ENCODE results near the gene MDH1.

The MDH1 gene

GRCh38 chr2:63649829-63650228 lies 61.1 kb downstream of the MDH1 start:
- TF ChIP-seq CTCF (conservative IDR thresholded peaks at IDR 0.05): no peak
- H3K27ac ChIP-seq: no peak overlapping the region

GRCh38 chr2:63650756-63651155 lies 62.0 kb downstream of the MDH1 start:
- TF ChIP-seq CTCF (conservative IDR thresholded peaks at IDR 0.05): no peak
- H3K27ac ChIP-seq: no peak overlapping the region

- no peak overlapping the region for H3K27ac ChIP-seq
- no peak for TF ChIP-seq CTCF (conservative IDR thresholded peaks at IDR 0.05)
Measured at GRCh38 chr2:63651356-63651755, 62.6 kb downstream of the MDH1 start.

GRCh38 chr2:63651861-63652651 lies 63.3 kb downstream of the MDH1 start:
- no peak for TF ChIP-seq CTCF (conservative IDR thresholded peaks at IDR 0.05)
- H3K27ac ChIP-seq: no peak overlapping the region

GRCh38 chr2:63652652-63652985 lies 63.9 kb downstream of the MDH1 start:
- TF ChIP-seq CTCF (conservative IDR thresholded peaks at IDR 0.05): no peak
- H3K27ac ChIP-seq: no peak overlapping the region

GRCh38 chr2:63654959-63655358 lies 66.2 kb downstream of the MDH1 start:
- no peak overlapping the region for H3K27ac ChIP-seq
- TF ChIP-seq CTCF (conservative IDR thresholded peaks at IDR 0.05): no peak
